ENCODE results near the gene VRK3.
"Not testable (repeated sequence)": the region's sequence is repeated elsewhere in the genome, so short reads cannot be mapped to it uniquely, and the experiment has no call there.

The VRK3 gene

DNA sequence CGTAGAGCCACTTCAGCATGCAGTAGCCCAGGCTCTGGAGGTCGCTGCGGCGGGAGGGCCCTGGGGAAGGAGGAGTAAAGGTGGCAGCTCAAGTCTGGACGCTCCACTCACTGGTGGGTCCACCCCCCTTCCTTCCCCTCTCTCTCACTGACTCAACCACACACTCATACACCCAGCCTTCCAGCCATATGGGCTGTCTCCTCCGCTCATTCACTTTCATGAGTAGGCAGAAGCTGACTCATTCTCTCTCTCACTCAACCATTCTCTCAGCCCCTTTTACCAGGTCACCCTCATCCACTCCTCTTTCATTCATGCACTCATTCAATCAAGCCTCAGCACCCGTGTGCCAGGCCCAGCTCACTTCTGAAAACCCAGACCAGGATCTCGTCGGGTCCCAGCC, 36.7 kb downstream of the VRK3 start:
- in situ Hi-C loops (cut with MboI; ENCODE audit: low sequenced_read_pairs), result no loop called here

DNA sequence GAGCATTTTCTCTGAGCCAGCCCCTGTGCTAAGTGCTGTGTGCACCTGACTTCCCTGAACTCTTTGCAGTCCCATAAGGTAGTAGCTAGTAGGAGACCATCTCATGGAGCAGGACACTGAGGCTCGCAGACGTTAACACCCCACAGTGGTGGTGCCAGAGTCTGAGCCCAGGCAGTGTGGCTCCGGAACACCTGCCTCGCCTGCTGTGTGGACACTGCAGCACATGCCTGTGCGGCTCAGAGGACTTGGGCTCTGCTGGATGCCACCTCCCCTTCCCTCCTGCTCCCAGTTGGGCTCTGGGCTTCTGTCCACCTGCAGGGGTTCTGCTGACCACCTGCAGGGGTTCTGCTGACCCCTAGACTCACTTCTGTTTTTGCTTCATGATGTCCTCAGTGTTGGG, 37.2 kb downstream of the VRK3 start:
- in situ Hi-C loops (cut with MboI; ENCODE audit: low sequenced_read_pairs), result no loop called here

DNA sequence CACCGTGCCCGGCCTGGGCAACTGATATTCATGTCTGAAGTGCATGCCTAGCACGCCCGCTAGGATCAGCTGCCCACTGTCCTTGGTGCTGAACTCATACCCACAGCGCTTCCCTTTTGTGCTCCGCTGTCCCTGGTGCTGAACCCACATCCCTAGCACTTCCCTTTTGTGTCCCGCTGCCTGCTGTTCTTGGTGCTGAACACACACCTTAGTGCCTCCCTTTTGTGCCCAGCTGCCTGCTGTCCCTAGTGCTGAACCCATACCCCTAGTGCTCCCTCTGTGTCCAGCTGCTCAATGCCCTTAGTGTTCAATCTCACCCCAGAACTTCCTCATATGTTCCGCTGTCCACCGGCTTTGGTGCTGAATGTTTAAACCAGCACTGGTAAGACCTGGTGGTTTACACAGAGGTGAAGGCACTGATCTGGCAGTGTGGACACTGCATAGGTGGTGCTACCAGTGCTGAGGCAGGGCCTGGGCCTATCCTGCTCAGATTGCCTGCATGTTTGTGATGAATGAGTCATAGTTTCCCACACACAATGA, 37.9 kb downstream of the VRK3 start:
- in situ Hi-C loops (cut with MboI; ENCODE audit: low sequenced_read_pairs), result no loop called here

DNA sequence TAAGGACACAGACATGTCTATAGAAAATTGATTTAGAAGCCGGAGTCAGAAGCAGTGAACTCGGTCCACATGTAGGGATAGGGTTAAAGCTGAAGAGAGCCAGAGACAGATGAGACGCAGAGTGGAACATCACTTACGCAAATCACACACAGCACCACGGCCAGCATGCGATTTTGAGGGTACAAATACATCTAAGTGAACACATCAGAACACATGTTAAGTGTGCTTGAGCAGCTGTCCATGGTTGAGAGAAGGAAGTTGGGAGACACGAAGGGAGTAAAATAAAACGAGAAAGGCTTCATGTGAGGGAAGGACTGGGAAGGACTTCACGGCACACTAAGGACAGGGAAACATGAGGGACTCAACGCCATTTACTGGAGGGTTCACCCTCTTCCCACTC, 38.8 kb downstream of the VRK3 start:
- in situ Hi-C loops (cut with MboI; ENCODE audit: low sequenced_read_pairs), result no loop called here

DNA sequence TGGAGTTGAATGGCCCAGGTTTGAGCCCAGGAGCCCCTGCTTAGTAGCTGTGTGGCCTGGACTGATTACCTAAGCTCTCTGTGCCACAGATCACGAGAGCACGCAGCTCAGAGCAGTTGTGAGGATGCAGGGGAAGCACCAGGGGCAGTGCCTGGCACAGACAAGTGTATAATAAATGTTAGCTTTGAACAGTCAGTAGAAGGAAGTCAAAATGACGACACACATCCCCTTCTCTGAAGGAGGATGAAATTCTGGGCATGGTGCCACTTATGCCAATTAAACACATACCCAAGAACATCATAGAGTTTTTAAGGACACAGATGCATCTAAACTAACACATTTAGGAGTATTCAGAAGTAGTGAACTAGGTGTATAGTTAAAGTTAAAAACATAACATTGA, 39.3 kb downstream of the VRK3 start:
- in situ Hi-C loops (cut with MboI; ENCODE audit: low sequenced_read_pairs), result no loop called here

DNA sequence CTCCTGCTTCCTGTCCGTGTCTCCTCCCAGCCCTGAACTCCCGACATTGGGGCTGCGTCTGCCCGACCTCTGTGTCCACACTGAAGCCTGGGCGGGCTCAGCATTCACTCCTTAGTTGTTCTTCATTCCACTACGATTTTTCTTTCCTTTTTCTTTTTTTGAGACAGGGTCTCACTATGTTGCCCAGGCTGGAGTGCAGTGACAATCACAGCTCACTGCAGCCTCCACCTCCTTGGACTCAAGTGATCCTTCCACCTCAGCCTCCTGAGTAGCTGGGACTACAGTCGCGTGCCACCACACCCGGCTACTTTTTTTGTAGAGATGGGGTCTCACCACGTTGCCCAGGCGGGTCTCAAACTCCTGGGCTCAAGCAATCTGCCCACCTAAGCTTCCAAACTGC, 40.7 kb downstream of the VRK3 start:
- in situ Hi-C loops (cut with MboI; ENCODE audit: low sequenced_read_pairs), result no loop called here

DNA sequence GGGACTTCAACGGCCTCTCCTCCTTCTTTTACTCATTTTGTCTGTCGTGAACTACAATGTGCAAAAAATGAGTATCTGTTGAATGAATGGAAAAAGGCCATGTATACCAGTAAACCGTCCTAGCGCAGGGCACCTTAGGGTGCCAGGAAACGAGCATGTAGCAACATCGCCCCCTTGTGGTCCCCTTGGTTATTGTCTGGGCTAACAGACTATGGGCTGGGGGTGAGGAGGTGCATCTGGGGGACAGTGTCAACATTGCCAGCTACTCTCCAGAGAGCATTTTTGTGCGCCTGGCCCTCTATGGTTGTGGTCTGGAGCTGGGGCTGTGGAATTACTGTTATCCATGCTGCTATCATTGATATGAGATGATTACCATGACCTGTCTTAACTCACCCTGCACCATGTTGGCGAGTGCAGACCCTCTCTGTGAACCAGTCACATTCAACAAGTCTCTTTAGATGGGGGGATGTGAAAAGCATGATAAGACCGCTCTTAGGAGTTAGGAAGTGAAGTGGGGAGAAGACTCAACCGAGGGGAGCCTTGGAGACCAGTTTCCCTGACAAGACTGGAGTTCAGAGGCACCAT, 41.4 kb downstream of the VRK3 start:
- in situ Hi-C loops (cut with MboI; ENCODE audit: low sequenced_read_pairs), result no loop called here

DNA sequence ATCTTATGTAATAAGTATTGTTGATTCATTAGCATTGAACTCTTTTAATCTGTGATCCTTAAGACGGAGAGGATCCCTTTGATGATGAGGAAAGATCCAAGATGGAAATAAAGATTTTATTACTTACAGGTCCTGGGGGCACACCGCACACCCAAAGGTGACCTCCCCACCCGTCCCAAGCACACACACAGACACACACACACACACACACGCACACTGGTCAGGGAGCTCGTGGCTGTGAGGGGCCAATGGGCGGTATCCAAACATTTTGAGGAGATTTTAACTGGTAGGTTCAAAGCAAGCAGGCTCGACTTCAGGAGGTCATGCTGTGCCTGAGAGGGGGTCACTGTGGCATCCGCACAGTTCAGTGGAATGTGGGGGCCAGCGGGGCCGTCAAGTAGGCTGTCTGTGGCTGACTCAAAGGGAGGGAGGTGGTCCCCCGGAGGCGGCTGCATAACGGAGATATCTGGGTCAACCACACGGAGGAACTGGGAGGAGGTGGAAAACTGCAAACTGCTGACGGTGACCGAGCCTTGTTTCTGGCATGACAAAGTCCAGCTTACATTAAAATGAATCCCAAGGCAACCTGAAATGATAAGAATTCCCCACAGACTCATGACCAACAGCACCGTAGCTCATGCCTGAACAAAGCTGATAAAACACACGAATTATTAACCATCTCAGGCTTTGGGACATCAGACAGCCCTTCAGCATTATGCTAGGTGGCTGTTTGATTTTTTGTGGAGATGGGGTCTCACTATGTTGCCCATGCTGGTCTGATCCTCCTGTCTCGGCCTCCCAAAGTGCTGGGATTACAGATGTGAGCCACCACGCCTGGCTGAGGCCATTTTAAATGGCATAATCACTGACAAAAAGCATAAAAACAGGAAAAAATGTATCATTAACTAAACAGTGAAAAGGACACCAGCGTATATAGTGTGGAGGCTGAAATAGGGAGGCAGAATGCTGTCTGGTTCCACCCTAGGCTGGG, 43.3 kb downstream of the VRK3 start:
- in situ Hi-C loops (cut with MboI; ENCODE audit: low sequenced_read_pairs), result no loop called here

DNA sequence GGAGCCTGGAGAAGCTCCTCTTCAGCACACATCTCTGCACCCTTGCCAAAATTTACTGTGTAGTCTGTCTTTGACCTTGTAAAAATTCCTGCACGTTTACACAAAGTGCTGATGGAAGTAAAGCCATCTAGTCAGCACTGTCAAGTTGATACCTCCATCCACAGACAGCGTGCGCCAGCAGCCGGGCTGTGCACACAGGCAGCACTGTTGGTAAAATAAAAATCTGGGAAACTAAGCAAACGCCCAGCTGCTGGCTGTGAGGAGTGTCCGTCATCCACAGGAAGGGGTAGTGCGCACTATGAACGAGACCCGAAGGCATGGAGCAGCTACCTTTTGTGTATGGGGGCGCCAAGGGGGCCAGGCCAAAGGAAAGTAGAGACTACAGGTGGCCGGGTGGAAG, 46.8 kb downstream of the VRK3 start:
- in situ Hi-C loops (cut with MboI; ENCODE audit: low sequenced_read_pairs), result loop anchor here (5.0 kb wide), 1 partner anchor 41 kb away; no protein-coding TSS in a partner anchor

DNA sequence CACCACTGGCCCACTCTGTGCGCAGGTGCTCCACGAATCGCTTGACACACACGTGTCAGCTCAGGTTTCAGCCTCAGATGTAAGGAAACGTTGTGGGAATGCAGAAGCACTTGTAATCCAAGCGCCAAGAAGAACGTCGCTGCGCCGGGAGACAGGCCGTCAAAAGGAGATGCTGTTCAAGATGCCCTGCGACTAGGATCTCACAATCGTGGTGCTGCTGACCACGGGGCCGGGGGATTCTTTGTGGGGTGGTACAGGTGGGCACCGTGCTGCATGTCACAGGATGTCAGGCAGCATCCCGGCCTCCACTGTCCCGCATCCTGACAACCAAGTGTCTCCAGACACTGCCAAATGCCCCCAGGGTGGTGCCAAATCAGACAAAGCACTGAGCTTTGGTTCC, 47.3 kb downstream of the VRK3 start:
- in situ Hi-C loops (cut with MboI; ENCODE audit: low sequenced_read_pairs), result loop anchor here (5.0 kb wide), 1 partner anchor 41 kb away; no protein-coding TSS in a partner anchor

DNA sequence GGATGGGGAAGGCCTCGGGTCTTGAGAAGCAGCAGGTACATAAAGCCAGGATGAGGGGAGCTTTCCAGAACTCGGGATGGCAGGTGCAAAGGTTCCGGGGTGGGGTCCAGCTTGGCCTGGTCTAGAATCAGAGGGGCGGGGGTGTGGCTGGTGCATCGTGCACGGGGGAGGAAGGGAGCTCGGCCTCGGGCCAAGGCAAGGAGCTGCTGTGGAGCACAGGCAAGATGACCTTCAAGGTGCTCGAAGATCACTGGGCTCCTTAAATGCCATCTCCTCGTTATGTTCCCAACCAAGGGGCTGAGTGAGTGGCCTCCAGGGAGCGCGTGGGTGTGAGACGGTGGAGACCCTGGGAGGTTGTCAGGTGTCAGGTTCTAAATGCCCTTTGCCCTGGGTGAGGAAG, 48.1 kb downstream of the VRK3 start:
- in situ Hi-C loops (cut with MboI; ENCODE audit: low sequenced_read_pairs), result loop anchor here (5.0 kb wide), 1 partner anchor 40 kb away; no protein-coding TSS in a partner anchor

DNA sequence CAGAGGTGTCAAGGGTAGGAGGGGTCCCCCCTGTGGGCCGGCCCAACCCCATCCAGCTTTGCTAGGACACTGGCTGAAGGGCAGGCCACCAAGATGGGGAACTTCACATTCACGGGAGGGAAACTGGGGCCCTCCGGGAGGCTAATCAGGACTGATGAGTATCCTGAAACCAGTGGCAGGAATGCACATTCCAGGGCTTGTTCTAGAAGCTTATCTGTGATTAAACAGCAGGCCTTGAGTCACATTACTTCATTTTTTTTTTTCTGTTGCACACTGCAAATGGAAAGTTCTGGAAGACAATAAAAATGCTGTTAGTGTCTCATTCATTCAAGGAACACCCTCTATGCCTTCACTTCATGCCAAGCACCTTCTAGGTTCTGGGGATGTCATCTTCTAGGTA, 48.7 kb downstream of the VRK3 start:
- in situ Hi-C loops (cut with MboI; ENCODE audit: low sequenced_read_pairs), result loop anchor here (5.0 kb wide), 1 partner anchor 39 kb away; no protein-coding TSS in a partner anchor

DNA sequence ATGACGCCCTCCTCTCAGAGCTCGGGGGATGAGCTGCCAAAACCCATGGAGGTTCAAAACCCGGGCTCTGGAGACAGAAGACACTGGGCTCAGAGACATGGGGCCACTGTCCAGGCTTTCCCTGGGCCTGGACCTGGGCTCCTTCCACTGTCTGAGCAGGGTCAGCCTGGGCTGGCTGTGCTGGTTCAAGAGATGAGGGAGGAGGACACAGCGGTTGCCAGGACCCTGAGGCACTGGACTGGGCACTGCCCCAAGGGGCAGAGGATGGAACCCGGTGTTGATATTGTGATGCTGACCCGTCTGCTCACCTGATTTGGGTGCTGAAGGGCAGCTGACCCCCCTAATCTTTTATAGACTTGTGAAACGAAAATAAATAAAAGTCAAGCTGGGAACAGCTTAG, 50.1 kb downstream of the VRK3 start:
- in situ Hi-C loops (cut with MboI; ENCODE audit: low sequenced_read_pairs), result loop anchor here (5.0 kb wide), 1 partner anchor 38 kb away; no protein-coding TSS in a partner anchor

DNA sequence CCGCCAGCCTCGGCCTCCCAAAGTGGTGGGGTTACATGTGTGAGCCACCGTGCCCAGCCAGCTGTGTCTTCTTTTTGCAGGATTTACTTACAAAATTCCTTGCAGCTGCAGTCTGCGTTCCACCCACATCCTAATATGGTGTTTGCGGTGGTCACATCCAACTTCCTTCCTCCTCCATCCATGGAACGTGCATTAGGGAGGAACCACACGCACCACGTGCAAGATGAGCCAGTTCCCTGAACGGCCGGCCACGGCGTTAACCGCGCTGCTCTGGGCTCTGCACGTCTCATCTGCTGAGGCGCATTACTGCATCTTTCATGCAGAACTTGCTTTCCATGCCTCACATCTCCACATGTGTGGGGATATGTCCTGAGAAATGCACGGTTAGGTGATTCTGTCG, 51.2 kb downstream of the VRK3 start:
- in situ Hi-C loops (cut with MboI; ENCODE audit: low sequenced_read_pairs), result no loop called here

DNA sequence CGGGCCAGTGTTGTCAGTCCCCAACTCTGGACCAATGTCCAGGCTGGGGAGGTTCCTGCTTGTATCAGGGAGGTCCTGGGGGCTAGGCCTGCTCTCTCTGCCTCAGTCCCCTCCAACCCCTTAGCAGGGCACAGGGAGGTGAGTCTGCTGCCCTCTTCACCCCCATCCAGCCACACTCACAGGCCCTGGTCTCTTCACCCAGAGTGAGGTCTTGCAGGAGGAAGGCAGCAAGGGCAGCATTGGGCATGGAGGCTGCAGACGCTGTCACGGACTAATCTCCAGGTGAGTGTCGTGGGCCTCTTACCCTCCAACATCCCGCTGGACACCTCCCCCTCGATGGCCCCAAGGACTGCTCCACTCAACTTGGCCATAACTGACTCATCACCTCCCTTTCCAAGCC, 52.3 kb downstream of the VRK3 start:
- in situ Hi-C loops (cut with MboI; ENCODE audit: low sequenced_read_pairs), result no loop called here

DNA sequence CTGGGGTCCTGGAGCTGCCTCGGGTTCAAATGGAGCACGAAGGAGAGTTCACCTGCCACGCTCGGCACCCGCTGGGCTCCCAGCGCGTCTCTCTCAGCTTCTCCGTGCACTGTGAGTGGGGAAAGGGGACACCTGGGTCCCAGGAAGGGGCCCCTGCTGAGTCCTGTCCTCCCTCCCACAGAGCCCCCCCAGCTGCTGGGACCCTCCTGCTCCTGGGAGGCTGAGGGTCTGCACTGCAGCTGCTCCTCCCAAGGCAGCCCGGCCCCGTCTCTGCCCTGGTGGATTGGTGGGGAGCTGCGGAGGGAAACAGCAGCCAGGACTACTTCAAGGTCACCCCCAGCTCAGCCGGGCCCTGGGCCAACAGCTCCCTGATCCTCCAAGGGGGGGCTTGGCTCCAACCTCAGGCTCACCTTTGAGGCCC, 53.2 kb downstream of the VRK3 start:
- in situ Hi-C loops (cut with MboI; ENCODE audit: low sequenced_read_pairs), result no loop called here

DNA sequence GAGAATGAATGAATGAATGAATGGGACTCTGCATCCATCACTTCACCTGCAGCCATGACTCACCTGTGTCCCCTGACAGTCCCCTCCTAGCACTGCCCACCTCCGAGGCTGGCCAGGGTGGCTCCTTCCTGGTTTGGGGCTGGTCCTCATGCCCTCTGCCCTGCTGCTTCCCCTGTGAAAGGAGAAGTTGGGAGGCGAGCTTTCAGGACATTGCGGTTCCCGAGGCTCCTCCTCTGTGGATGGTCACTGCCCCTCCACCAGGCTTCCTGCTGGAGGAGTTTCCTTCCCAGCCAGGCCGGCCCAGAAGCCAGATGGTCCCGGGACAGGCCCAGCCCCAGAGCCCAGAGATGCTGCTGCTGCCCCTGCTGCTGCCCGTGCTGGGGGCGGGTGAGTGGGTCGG, 55.8 kb downstream of the VRK3 start:
- in situ Hi-C loops (cut with MboI; ENCODE audit: low sequenced_read_pairs), result not testable (repeated sequence)

DNA sequence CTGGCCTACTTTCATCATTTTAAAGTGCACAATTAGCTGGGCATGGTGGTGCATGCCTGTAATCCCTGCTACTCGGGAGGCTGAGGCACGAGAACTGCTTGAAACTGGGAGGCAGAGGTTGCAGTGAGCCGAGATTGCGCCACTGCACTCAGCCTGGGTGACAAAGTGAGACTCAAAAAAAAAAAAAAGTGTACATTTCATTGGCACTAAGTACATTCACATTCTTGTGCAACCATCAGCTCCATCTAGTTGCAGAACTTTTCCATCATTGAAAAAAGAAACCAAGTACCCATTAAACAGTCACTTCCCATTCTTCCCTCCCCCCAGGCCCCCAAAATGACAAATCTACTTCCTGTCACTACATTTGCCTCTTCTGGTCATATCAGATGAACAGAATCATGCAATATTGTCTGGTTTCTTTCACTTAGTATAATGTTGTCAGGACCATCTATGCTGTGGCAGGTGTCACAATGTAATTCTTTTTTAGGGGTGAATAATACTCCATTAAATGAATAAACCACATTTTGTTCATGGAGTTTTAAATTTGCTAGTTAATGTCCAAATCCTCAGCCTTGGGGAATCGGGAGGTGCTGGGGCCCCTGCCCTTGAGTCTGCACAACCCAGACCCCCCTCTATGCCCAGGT, 56.8 kb downstream of the VRK3 start:
- in situ Hi-C loops (cut with MboI; ENCODE audit: low sequenced_read_pairs), result no loop called here

DNA sequence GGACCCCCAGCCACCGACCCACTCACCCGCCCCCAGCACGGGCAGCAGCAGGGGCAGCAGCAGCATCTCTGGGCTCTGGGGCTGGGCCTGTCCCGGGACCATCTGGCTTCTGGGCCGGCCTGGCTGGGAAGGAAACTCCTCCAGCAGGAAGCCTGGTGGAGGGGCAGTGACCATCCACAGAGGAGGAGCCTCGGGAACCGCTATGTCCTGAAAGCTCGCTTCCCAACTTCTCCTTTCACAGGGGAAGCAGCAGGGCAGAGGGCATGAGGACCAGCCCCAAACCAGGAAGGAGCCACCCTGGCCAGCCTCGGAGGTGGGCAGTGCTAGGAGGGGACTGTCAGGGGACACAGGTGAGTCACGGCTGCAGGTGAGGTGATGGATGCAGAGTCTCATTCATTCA, 64.2 kb downstream of the VRK3 start, which contains the start of gene SIGLEC11:
SIGLEC11 (minus strand) TSS at position 193 of the 400 bp plus-strand sequence; CDS start at position 102, 91 bp downstream.
- in situ Hi-C loops (cut with MboI; ENCODE audit: low sequenced_read_pairs), result not testable (repeated sequence)

DNA sequence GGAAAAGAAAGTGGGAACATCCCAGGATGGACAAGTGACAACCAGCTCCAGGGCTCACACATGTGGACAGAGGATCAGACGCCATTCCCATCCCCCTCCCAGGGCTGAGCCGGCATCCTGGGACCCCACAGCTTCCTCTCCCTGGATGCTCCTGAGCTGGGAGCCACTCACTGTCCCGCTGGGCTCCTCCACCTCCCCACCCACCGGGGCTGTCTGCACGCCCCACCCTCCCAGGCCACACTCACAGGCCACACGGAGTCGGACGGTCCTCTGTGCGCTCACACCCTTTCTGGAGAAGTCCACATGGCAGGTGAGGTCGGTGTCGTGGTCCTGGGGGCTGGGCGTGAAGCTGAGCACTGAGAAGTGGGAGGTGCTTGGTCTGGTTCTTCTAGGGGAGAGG, 65.3 kb downstream of the VRK3 start:
- in situ Hi-C loops (cut with MboI; ENCODE audit: low sequenced_read_pairs), result not testable (repeated sequence)

DNA sequence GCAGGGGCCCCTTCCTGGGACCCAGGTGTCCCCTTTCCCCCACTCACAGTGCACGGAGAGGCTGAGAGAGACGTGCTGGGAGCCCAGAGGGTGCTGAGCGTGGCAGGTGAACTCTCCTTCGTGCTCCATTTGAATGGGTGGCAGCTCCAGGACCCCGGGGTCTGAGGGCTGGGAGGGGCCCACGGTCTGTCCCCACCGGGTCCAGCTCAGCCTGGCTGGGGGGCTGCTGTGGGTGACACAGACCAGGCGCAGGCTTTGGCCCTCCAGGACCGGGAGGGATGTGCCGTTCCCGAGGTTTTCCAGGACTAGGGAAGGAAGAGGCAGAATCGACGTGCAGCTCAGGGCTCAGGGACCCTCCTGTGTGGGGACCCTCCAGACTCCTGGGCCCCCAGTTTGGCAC, 66.6 kb downstream of the VRK3 start:
- in situ Hi-C loops (cut with MboI; ENCODE audit: low sequenced_read_pairs), result not testable (repeated sequence)

Data from HL-60/S4 treated with retinoic acid at 250 ng/mL for 4 days and 3 days (cell line).